HCT116 (cell line): ENCODE measurements around the gene NTRK3. TPM values are rescaled to one million over a fixed set of nuclear protein-coding genes. Genes with fewer than 3 reads are reported as not detected.
"Not testable (repeated sequence)": the region's sequence is repeated elsewhere in the genome, so short reads cannot be mapped to it uniquely, and the experiment has no call there.

Source experiments
- ATAC-seq: fragments of 200-7000 bp; cut with Tn5 transposase; 2 replicates; pipeline ENCODE4 v1.9.1; 2020; ENCODE audit warnings: mild to moderate bottlenecking, moderate library complexity
- BruUV-seq: library from RNA; stranded (reverse); fragments of 400-500 nt; replicated peaks from 2 replicates; lab custom pipeline; 2021; lab: Mats Ljungman, UMichigan
- CTCF ChIA-PET: fragments of 300-600 bp; sonication (Branson Sonifier 250); formaldehyde crosslinking; loops from one replicate; lab custom pipeline; 2021; ENCODE audit warnings: antibody characterized with exemption; lab: Charles Lee
- POLR2A ChIA-PET: fragments of 300-600, 350-600 bp; sonication (Branson Sonifier 250); formaldehyde crosslinking; loops from one replicate; lab custom pipeline; 2021; ENCODE audit warnings: antibody characterized with exemption; lab: Charles Lee
- RAD21 ChIA-PET, 2 experiments: fragments of 300-600 bp; sonication (Branson Sonifier 250); formaldehyde crosslinking; loops; one replicate each; lab custom pipeline; 2023; ENCODE audit warnings: low total read pairs in 2 of 2; ENCODE audit not compliant: uncharacterized antibody in 2 of 2, unreplicated experiment in 2 of 2, low non-redundant PET in 1 of 2; lab: Charles Lee
- DNase-seq: peaks from one replicate; pipeline ENCODE4 v3.0.0-alpha.2; 2010; ENCODE audit warnings: low read depth, low spot score
- H2AFZ ChIP-seq: fragments of 200-600 bp; shearing (Covaris generic), sonication (generic); 2 replicates; pipeline ENCODE4 v1.6.1; 2017; ENCODE audit warnings: low read depth, mixed run types, mixed read lengths, antibody characterized with exemption, low read length; ENCODE audit not compliant: poor library complexity, severe bottlenecking
- H3K27ac ChIP-seq: 2 replicates; pipeline ENCODE4 v1.5.1; 2012; ENCODE audit warnings: low read depth, low read length
- H3K27me3 ChIP-seq: fragments of 200-600 bp; sonication (generic); 2 replicates; pipeline ENCODE4 v1.6.1; 2016; ENCODE audit warnings: mixed run types, low read length, mixed read lengths; ENCODE audit not compliant: insufficient read depth
- H3K36me3 ChIP-seq, 2 experiments: fragments of 200-500 bp in 1 of 2; fragments of 200-600 bp in 1 of 2; sonication (Bioruptor generic) in 1 of 2; sonication (generic) in 1 of 2; 2 replicates each; pipeline versions ENCODE4 v1.5.1 to v1.6.1; 2014 to 2016; ENCODE audit warnings: low read length in 2 of 2, inconsistent platforms in 1 of 2, mixed read lengths in 1 of 2, mixed run types in 1 of 2; ENCODE audit not compliant: insufficient read depth in 2 of 2, control insufficient read depth in 1 of 2
- H3K4me1 ChIP-seq, 2 experiments: fragments of 200-600 bp in 1 of 2; sonication (generic) in 1 of 2; 2 replicates each; pipeline versions ENCODE4 v1.5.1 to v1.6.1; 2012 to 2017; ENCODE audit warnings: low read length in 2 of 2, inconsistent platforms in 1 of 2, mild to moderate bottlenecking in 1 of 2, mixed read lengths in 1 of 2, mixed run types in 1 of 2, moderate library complexity in 1 of 2; ENCODE audit not compliant: insufficient read depth in 2 of 2, control insufficient read depth in 1 of 2
- H3K4me2 ChIP-seq: fragments of 200-600 bp; sonication (generic); 2 replicates; pipeline ENCODE4 v1.6.1; 2017; ENCODE audit warnings: mixed run types, low read length, mixed read lengths
- H3K4me3 ChIP-seq, 2 experiments: fragments of 200-600 bp in 1 of 2; sonication (generic) in 1 of 2; replicated peaks in 1 of 2; 2 replicates each; pipeline ENCODE4 v1.5.1; 2011 to 2016; ENCODE audit warnings: low read length in 2 of 2, control low read depth in 1 of 2, low read depth in 1 of 2, mild to moderate bottlenecking in 1 of 2, mixed read lengths in 1 of 2, mixed run types in 1 of 2
- H3K79me2 ChIP-seq: fragments of 200-600 bp; sonication (generic); 2 replicates; pipeline ENCODE4 v1.6.1; 2017; ENCODE audit warnings: mild to moderate bottlenecking, mixed run types, low read length, moderate library complexity, mixed read lengths; ENCODE audit not compliant: insufficient read depth
- H3K9ac ChIP-seq: fragments of 200-600 bp; sonication (generic); 2 replicates; pipeline ENCODE4 v1.6.1; 2016; ENCODE audit warnings: low read length, mixed read lengths
- H3K9me2 ChIP-seq: fragments of 200-600 bp; sonication (generic), shearing (Covaris generic); 2 replicates; pipeline ENCODE4 v1.6.1; 2017; ENCODE audit warnings: mixed run types, mild to moderate bottlenecking, moderate library complexity; ENCODE audit not compliant: insufficient read depth
- H3K9me3 ChIP-seq, 2 experiments: fragments of 200-500 bp in 1 of 2; fragments of 200-600 bp in 1 of 2; sonication (Bioruptor generic) in 1 of 2; sonication (generic) in 1 of 2; 2 replicates each; pipeline ENCODE4 v1.6.1; 2014 to 2017; ENCODE audit warnings: low read length in 2 of 2, mixed read lengths in 2 of 2, inconsistent platforms in 1 of 2, low read depth in 1 of 2, mild to moderate bottlenecking in 1 of 2, mixed run types in 1 of 2, moderate library complexity in 1 of 2; ENCODE audit not compliant: control insufficient read depth in 1 of 2, insufficient read depth in 1 of 2
- H4K20me1 ChIP-seq: fragments of 200-600 bp; sonication (generic), shearing (Covaris generic); 2 replicates; pipeline ENCODE4 v1.6.1; 2017; ENCODE audit warnings: mixed run types, mild to moderate bottlenecking, moderate library complexity; ENCODE audit not compliant: insufficient read depth
- CBX3 ChIP-seq: IDR thresholded peaks from 2 replicates; pipeline ENCODE4 v1.6.1; 2012; ENCODE audit warnings: low read depth
- CTCF ChIP-seq, 3 experiments: fragments of 200-600 bp in 1 of 3; sonication (generic) in 1 of 3; IDR thresholded peaks in 2 of 3; conservative IDR thresholded peaks in 1 of 3; 2 replicates each; pipeline ENCODE4 v1.5.1; 2012 to 2017; ENCODE audit warnings: low read depth in 2 of 3, low read length in 2 of 3, antibody characterized with exemption in 1 of 3, borderline replicate concordance in 1 of 3, control low read depth in 1 of 3, mild to moderate bottlenecking in 1 of 3, mixed read lengths in 1 of 3, mixed run types in 1 of 3, moderate library complexity in 1 of 3; ENCODE audit not compliant: insufficient read depth in 1 of 3
- EZH2phosphoT487 ChIP-seq: fragments of 200-600 bp; IDR thresholded peaks from 2 replicates; pipeline ENCODE4 v1.6.1; 2018; ENCODE audit warnings: antibody characterized with exemption, borderline replicate concordance
- YY1 ChIP-seq: IDR thresholded peaks from 2 replicates; pipeline ENCODE4 v1.6.1; 2011; ENCODE audit warnings: low read length, low read depth, moderate library complexity, mild to moderate bottlenecking; ENCODE audit not compliant: insufficient replicate concordance; ENCODE audit errors: extremely low read depth
- intact Hi-C: fragments of 100-400 bp; cut with micrococcal nuclease; formaldehyde crosslinking; loops from 2 replicates; pipeline ENCODE4 v1.10.0; 2022
- total RNA-seq: library from RNA; stranded (reverse); gene quantifications from one replicate; pipeline ENCODE4 v1.2.1, GENCODE V29; 2021; ENCODE audit not compliant: unreplicated experiment

Gene NTRK3
- total RNA-seq, 1 experiment from 2014 or later = not detected

GRCh38 chr15:88033421-88033820 is 223.1 kb downstream of the NTRK3 start:
- CTCF ChIA-PET, DNase-seq: not testable (repeated sequence)

GRCh38 chr15:88032787-88033186 is 223.8 kb downstream of the NTRK3 start:
- Histone ChIP-seq H3K4me2 (no peak overlapping the region), H3K9ac (no peak overlapping the region), H3K4me1 (peaks cover 0 to 3% of the 10 kb centered on the region in 2 experiments; a peak in 1 of 4 replicates), H3K9me3 (no peaks in the 10 kb centered on the region), H3K4me3 (no peak overlapping the region), H3K36me3 (no peaks in the 10 kb centered on the region), H2AFZ (no peak overlapping the region), H3K79me2 (no peaks in the 10 kb centered on the region), H4K20me1 (no peaks in the 10 kb centered on the region), H3K9me2 (no peaks in the 10 kb centered on the region), H3K27me3 (0 out of 2 replicates have a peak, but pooled peaks cover 3% of the 10 kb centered on the region), H3K27ac (no peak overlapping the region)
- ChIA-PET POLR2A (no interaction called here), CTCF (no interaction called here), RAD21 (no interaction called here)
- DNase-seq = peak; percentile 8
- ATAC-seq = no peak; the same call in 1 of the 2 replicates
- TF ChIP-seq EZH2phosphoT487 (no peak), CTCF (IDR thresholded peaks at IDR 0.05 in 2 of 3, conservative IDR thresholded peaks at IDR 0.05 in 1 of 3; ENCODE audit: borderline replicate concordance in 1 of 3, insufficient read depth in 1 of 3, low read depth in 2 of 3, low read length in 2 of 3) (no peak), CBX3 (no peak), YY1 (no peak)
- BruUV-seq = no TSS peak
- intact Hi-C loops = no loop called here

More at GRCh38 chr15:88033421-88033820, 223.1 kb downstream of the NTRK3 start:
- ATAC-seq, H3K27me3 ChIP-seq, H3K9me2 ChIP-seq, intact Hi-C loops, POLR2A ChIA-PET, H3K9me3 ChIP-seq, H3K36me3 ChIP-seq, H3K9ac ChIP-seq, H3K4me1 ChIP-seq, H3K4me2 ChIP-seq, RAD21 ChIA-PET, H4K20me1 ChIP-seq, H3K4me3 ChIP-seq, BruUV-seq, H3K27ac ChIP-seq, H2AFZ ChIP-seq, H3K79me2 ChIP-seq: not testable (repeated sequence)
